SU-DHL-6 (cell line): ENCODE results near the gene LEMD3.

Source experiments
- H2AFZ ChIP-seq: fragments of 200-600 bp; sonication (generic); 2 replicates; pipeline ENCODE4 v1.6.1; 2014; ENCODE audit warnings: low read depth, mild to moderate bottlenecking, moderate library complexity, mixed read lengths, antibody characterized with exemption, low read length; ENCODE audit not compliant: severe bottlenecking
- H3F3A ChIP-seq: fragments of 200-600 bp; shearing (Covaris generic); 2 replicates; pipeline ENCODE4 v1.6.0; 2016; ENCODE audit warnings: antibody characterized with exemption, mild to moderate bottlenecking; ENCODE audit not compliant: insufficient read depth
- H3K27ac ChIP-seq: fragments of 200-600 bp; sonication (generic); 2 replicates; pipeline ENCODE4 v1.5.1; 2016; ENCODE audit warnings: low read depth, mild to moderate bottlenecking, low read length, moderate library complexity, mixed read lengths
- H3K27me3 ChIP-seq: fragments of 200-600 bp; sonication (generic), shearing (Covaris generic); 2 replicates; pipeline ENCODE4 v1.6.0; 2014; ENCODE audit warnings: mild to moderate bottlenecking, low read length
- H3K36me3 ChIP-seq: fragments of 200-600 bp; sonication (generic); 2 replicates; pipeline ENCODE4 v1.6.1; 2014; ENCODE audit warnings: mild to moderate bottlenecking, low read length, mixed read lengths
- H3K4me2 ChIP-seq: fragments of 300-600, 200-600 bp; shearing (Covaris generic), sonication (generic); 2 replicates; pipeline ENCODE4 v1.6.0; 2014; ENCODE audit warnings: low read length, low read depth, mild to moderate bottlenecking; ENCODE audit not compliant: poor library complexity, severe bottlenecking
- H3K4me3 ChIP-seq: fragments of 200-600 bp; sonication (generic); 2 replicates; pipeline ENCODE4 v1.5.1; 2014; ENCODE audit warnings: antibody characterized with exemption, low read length, mild to moderate bottlenecking, mixed read lengths; ENCODE audit not compliant: insufficient read depth, poor library complexity, severe bottlenecking
- H3K79me2 ChIP-seq: fragments of 200-600 bp; sonication (generic); 2 replicates; pipeline ENCODE4 v1.6.1; 2014; ENCODE audit warnings: mild to moderate bottlenecking, low read length, moderate library complexity; ENCODE audit not compliant: insufficient read depth
- H3K9ac ChIP-seq: fragments of 200-600 bp; sonication (generic); 2 replicates; pipeline ENCODE4 v1.7.0; 2014; ENCODE audit warnings: mild to moderate bottlenecking, low read length
- H3K9me2 ChIP-seq: fragments of 200-600 bp; sonication (generic); replicated peaks from 2 replicates; pipeline ENCODE4 v1.6.1; 2014; ENCODE audit warnings: low read length; ENCODE audit not compliant: insufficient read depth
- H3K9me3 ChIP-seq: fragments of 200-600 bp; sonication (generic); 2 replicates; pipeline ENCODE4 v1.6.1; 2014; ENCODE audit warnings: low read length, mixed read lengths; ENCODE audit not compliant: insufficient read depth
- H4K20me1 ChIP-seq: fragments of 200-600 bp; sonication (generic); 2 replicates; pipeline ENCODE4 v1.6.1; 2014; ENCODE audit warnings: low read depth, mild to moderate bottlenecking, antibody characterized with exemption, low read length, moderate library complexity, mixed read lengths
- EZH2phosphoT487 ChIP-seq: fragments of 200-600 bp; sonication (generic), shearing (Covaris generic); conservative IDR thresholded peaks from 2 replicates; pipeline ENCODE4 v1.6.1; 2018; ENCODE audit warnings: mild to moderate bottlenecking, antibody characterized with exemption, low read length, moderate library complexity, mixed read lengths
- TF ChIP-seq, protein P1 (sequence below): fragments of 200-600 bp; sonication (generic); IDR thresholded peaks from one replicate; pipeline ENCODE4 v1.5.1; 2017; ENCODE audit warnings: antibody characterized with exemption, mild to moderate bottlenecking, low read length, moderate library complexity; ENCODE audit not compliant: insufficient read depth, poor library complexity, severe bottlenecking

LEMD3 gene

GRCh38 chr12:65156366-65156841, 13.0 kb upstream of the LEMD3 start:
- H3K27ac ChIP-seq = peak overlapping the region; percentile 54
- no peaks in the 10 kb centered on the region for H3K9me2 ChIP-seq
- no peaks in the 10 kb centered on the region for H4K20me1 ChIP-seq
- no peaks in the 10 kb centered on the region for H3K36me3 ChIP-seq
- 0 out of 2 replicates have a peak, but pooled peaks cover 5% of the 10 kb centered on the region for H3F3A ChIP-seq
- peak overlapping the region; percentile 23 for H3K9ac ChIP-seq
- H3K4me2 ChIP-seq = peak overlapping the region; percentile 60
- H3K27me3 ChIP-seq = no peaks in the 10 kb centered on the region
- TF ChIP-seq EZH2phosphoT487 = no peak
- TF ChIP-seq, protein P1, sequence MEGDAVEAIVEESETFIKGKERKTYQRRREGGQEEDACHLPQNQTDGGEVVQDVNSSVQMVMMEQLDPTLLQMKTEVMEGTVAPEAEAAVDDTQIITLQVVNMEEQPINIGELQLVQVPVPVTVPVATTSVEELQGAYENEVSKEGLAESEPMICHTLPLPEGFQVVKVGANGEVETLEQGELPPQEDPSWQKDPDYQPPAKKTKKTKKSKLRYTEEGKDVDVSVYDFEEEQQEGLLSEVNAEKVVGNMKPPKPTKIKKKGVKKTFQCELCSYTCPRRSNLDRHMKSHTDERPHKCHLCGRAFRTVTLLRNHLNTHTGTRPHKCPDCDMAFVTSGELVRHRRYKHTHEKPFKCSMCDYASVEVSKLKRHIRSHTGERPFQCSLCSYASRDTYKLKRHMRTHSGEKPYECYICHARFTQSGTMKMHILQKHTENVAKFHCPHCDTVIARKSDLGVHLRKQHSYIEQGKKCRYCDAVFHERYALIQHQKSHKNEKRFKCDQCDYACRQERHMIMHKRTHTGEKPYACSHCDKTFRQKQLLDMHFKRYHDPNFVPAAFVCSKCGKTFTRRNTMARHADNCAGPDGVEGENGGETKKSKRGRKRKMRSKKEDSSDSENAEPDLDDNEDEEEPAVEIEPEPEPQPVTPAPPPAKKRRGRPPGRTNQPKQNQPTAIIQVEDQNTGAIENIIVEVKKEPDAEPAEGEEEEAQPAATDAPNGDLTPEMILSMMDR = no peak
- no peaks in the 10 kb centered on the region for H3K79me2 ChIP-seq
- H2AFZ ChIP-seq = peak overlapping the region; percentile 85
- no peaks in the 10 kb centered on the region for H3K9me3 ChIP-seq
- peak overlapping the region; percentile 7 for H3K4me3 ChIP-seq

DNA sequence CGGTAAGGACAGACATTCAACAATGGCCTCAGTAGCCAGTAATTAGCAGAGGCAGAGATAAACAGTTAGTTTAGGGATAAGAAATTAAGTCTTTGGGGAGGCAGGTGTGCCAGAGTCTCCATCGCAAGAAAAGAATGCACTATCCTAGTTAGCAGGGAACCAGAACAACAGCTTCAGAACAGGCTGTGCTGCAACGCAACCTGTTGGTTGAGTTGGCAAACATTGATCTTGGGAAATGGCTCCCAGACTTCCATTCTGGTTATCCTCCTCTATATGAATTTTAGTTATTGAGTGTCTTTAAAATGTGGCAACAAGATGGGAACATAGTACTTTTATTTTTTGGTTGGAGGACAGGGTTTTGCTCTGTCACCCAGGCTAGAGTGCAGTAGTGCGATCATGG, 12.3 kb upstream of the LEMD3 start:
- peak overlapping the region; percentile 7 for H3K4me3 ChIP-seq
- no peaks in the 10 kb centered on the region for H3K36me3 ChIP-seq
- H4K20me1 ChIP-seq = no peaks in the 10 kb centered on the region
- TF ChIP-seq, protein P1 = no peak
- no peak for TF ChIP-seq EZH2phosphoT487
- peak overlapping the region; percentile 54 for H3K27ac ChIP-seq
- peak overlapping the region; percentile 60 for H3K4me2 ChIP-seq
- H3K79me2 ChIP-seq = no peaks in the 10 kb centered on the region
- 0 out of 2 replicates have a peak, but pooled peaks cover 5% of the 10 kb centered on the region for H3F3A ChIP-seq
- H2AFZ ChIP-seq = peak overlapping the region; percentile 85
- H3K9ac ChIP-seq = peak overlapping the region; percentile 23
- H3K9me3 ChIP-seq = no peaks in the 10 kb centered on the region
- H3K27me3 ChIP-seq = no peaks in the 10 kb centered on the region
- no peaks in the 10 kb centered on the region for H3K9me2 ChIP-seq

DNA sequence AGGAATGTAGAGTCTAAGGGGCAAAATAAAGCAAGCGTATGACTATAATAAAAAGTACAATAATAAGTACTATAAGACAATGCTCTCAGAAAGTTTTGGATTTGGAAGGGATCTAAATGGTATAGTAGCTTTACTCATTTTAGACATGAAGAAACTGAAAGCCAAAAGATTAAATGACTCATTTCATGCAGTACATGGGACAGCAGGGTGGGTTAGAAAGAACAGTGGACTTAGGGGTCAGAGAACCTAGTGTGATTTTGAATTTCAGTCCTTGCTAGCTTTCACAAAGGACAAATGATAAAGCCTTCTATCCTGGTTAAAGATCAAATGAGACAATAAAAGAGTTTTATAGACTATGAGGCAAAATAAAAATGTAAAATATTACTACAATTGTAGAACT, 6.8 kb upstream of the LEMD3 start:
- no peaks in the 10 kb centered on the region for H3K79me2 ChIP-seq
- H3K27ac ChIP-seq = no peak overlapping the region
- no peak overlapping the region for H3K4me2 ChIP-seq
- no peak overlapping the region for H2AFZ ChIP-seq
- no peaks in the 10 kb centered on the region for H3F3A ChIP-seq
- H3K27me3 ChIP-seq = no peaks in the 10 kb centered on the region
- H3K9ac ChIP-seq = no peak overlapping the region
- TF ChIP-seq, protein P1 = no peak
- TF ChIP-seq EZH2phosphoT487 = no peak
- no peaks in the 10 kb centered on the region for H4K20me1 ChIP-seq
- no peak overlapping the region for H3K4me3 ChIP-seq
- no peaks in the 10 kb centered on the region for H3K9me2 ChIP-seq
- H3K36me3 ChIP-seq = no peaks in the 10 kb centered on the region
- no peaks in the 10 kb centered on the region for H3K9me3 ChIP-seq

DNA sequence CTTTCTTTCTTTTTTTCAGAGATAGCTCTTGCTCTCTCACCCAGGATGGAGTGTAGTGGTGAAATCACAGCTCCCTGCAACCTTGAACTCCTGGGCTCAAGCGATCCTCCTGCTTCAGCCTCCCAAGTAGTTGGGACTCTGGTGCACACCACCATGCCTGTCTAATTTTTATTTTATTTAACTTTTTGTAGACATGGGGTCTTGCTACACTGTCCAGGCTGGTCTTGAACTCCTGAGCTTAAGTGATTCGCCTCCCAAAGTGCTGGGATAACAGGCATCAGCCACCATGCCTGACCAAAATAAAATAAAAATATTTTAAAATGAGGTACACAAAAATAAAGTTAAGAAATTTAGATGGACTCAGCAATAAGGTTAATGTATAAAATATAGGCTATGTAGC, 5.1 kb upstream of the LEMD3 start:
- Histone ChIP-seq H3K4me3 (no peak overlapping the region), H3K9me3 (no peaks in the 10 kb centered on the region), H3K79me2 (no peaks in the 10 kb centered on the region), H3F3A (no peaks in the 10 kb centered on the region), H2AFZ (no peak overlapping the region), H3K9me2 (no peaks in the 10 kb centered on the region), H3K4me2 (no peak overlapping the region), H3K27me3 (no peaks in the 10 kb centered on the region), H4K20me1 (no peaks in the 10 kb centered on the region), H3K27ac (no peak overlapping the region), H3K9ac (no peak overlapping the region), H3K36me3 (no peaks in the 10 kb centered on the region)
- TF ChIP-seq, protein P1 = no peak
- no peak for TF ChIP-seq EZH2phosphoT487
